Activated T-cell treated with anti-CD3 and anti-CD28 coated beads for 4 hours (primary cell): ENCODE results near the gene CATSPERZ.

Experiments used
- DNase-seq: peaks from one replicate; pipeline ENCODE4 v3.0.0-alpha.2; 2020

The CATSPERZ gene

GRCh38 chr11:64342869-64343745, 42.9 kb downstream of the CATSPERZ start:
- DNase-seq = no peak

- no peak for DNase-seq
These were observed 43.8 kb downstream of the CATSPERZ start for GRCh38 chr11:64343767-64344559.

- DNase-seq = no peak
These were observed 44.6 kb downstream of the CATSPERZ start for GRCh38 chr11:64344787-64345186.

GRCh38 chr11:64347193-64347867, 47.2 kb downstream of the CATSPERZ start:
- DNase-seq = no peak

- DNase-seq = no peak
These were observed 48.3 kb downstream of the CATSPERZ start for GRCh38 chr11:64348383-64349024.

- DNase-seq = no peak
These were observed 48.8 kb downstream of the CATSPERZ start for GRCh38 chr11:64349025-64349387.

GRCh38 chr11:64349404-64349803, 49.2 kb downstream of the CATSPERZ start:
- no peak for DNase-seq

GRCh38 chr11:64351136-64351631, 51.0 kb downstream of the CATSPERZ start:
- no peak for DNase-seq

- no peak for DNase-seq
These were observed 52.2 kb downstream of the CATSPERZ start for GRCh38 chr11:64352099-64352994.

GRCh38 chr11:64352995-64353714, 53.0 kb downstream of the CATSPERZ start:
- no peak for DNase-seq

- DNase-seq = no peak
These were observed 53.8 kb downstream of the CATSPERZ start for GRCh38 chr11:64353715-64354506.
